ENCODE data around the gene LRRC8C. TPM values are rescaled to one million over a fixed set of nuclear protein-coding genes. Genes with fewer than 3 reads are reported as not detected.

LRRC8C gene
- total and polyA plus RNA-seq, 4 donors = 0.63 to 3.5 (median 1.5) TPM

GRCh38 chr1:89689234-89689633 lies 56.3 kb downstream of the LRRC8C start (continued):
- TF ChIP-seq REST (IDR thresholded peaks at IDR 0.05) = no peak

GRCh38 chr1:89690595-89690994 lies 57.7 kb downstream of the LRRC8C start:
- Histone ChIP-seq H3K9me3 (ENCODE audit: control insufficient read depth in 4 of 4, low read length in 3 of 4) (no peaks in the 10 kb centered on the region), H3K27me3 (ENCODE audit: control insufficient read depth in 4 of 4, insufficient read depth in 4 of 4, low read length in 3 of 4) (no peaks in the 10 kb centered on the region), H3K4me1 (ENCODE audit: control insufficient read depth in 4 of 4, insufficient read depth in 4 of 4, low read length in 3 of 4) (no peaks in the 10 kb centered on the region), H3K4me3 (ENCODE audit: low read depth in 1 of 3, low read length in 3 of 3) (no peak overlapping the region), H3K9ac (ENCODE audit: low read depth in 1 of 2, low read length in 2 of 2) (no peak overlapping the region), H3K36me3 (ENCODE audit: control insufficient read depth in 4 of 4, insufficient read depth in 3 of 4, low read depth in 1 of 4, low read length in 3 of 4) (no peaks in the 10 kb centered on the region), H3K27ac (ENCODE audit: low read depth in 1 of 2, low read length in 2 of 2) (no peak overlapping the region)
- no peak for DNase-seq (ENCODE audit: low spot score)
- TF ChIP-seq REST (IDR thresholded peaks at IDR 0.05) = no peak
- no peak for TF ChIP-seq YY1 (IDR thresholded peaks at IDR 0.05)
- TF ChIP-seq GABPA (IDR thresholded peaks at IDR 0.05 in 1 of 2, conservative IDR thresholded peaks at IDR 0.05 in 1 of 2) = no peak
- 76% methylated on average over 4 of the region's 4 CpGs for WGBS

GRCh38 chr1:89692601-89693521 lies 59.9 kb downstream of the LRRC8C start:
- H3K4me1 ChIP-seq (ENCODE audit: control insufficient read depth in 4 of 4, insufficient read depth in 4 of 4, low read length in 3 of 4) = no peaks in the 10 kb centered on the region
- WGBS = 63% methylated on average over 4 of the region's 4 CpGs
- H3K36me3 ChIP-seq (ENCODE audit: control insufficient read depth in 4 of 4, insufficient read depth in 3 of 4, low read depth in 1 of 4, low read length in 3 of 4) = no peaks in the 10 kb centered on the region
- peak overlapping the region; percentile 41 to 50 for H3K27ac ChIP-seq (ENCODE audit: low read depth in 1 of 2, low read length in 2 of 2)
- H3K27me3 ChIP-seq (ENCODE audit: control insufficient read depth in 4 of 4, insufficient read depth in 4 of 4, low read length in 3 of 4) = no peaks in the 10 kb centered on the region
- H3K9ac ChIP-seq (ENCODE audit: low read depth in 1 of 2, low read length in 2 of 2) = no peak overlapping the region
- H3K4me3 ChIP-seq (ENCODE audit: low read depth in 1 of 3, low read length in 3 of 3) = no peak overlapping the region
- no peaks in the 10 kb centered on the region for H3K9me3 ChIP-seq (ENCODE audit: control insufficient read depth in 4 of 4, low read length in 3 of 4)
- DNase-seq (ENCODE audit: low spot score) = no peak
- no peak for TF ChIP-seq REST (IDR thresholded peaks at IDR 0.05)
- TF ChIP-seq MAX (IDR thresholded peaks at IDR 0.05) = no peak
- no peak for TF ChIP-seq YY1 (IDR thresholded peaks at IDR 0.05)
- TF ChIP-seq TAF1 (conservative IDR thresholded peaks at IDR 0.05) = no peak
- TF ChIP-seq CTCF (IDR thresholded peaks at IDR 0.05; ENCODE audit: low read depth, low read length, missing input control) = no peak
- TF ChIP-seq HNF4G (IDR thresholded peaks at IDR 0.05) = no peak
- TF ChIP-seq RXRA (IDR thresholded peaks at IDR 0.05) = no peak
- no peak for TF ChIP-seq ZBTB33 (IDR thresholded peaks at IDR 0.05)
- TF ChIP-seq SP1 (IDR thresholded peaks at IDR 0.05) = peak; percentile 30
- TF ChIP-seq NR2F2 (IDR thresholded peaks at IDR 0.05) = peak; percentile 92
- no peak for TF ChIP-seq FOXA1 (IDR thresholded peaks at IDR 0.05)

Data from liver (tissue), 9 donors.